H1 (cell line): ENCODE results near the gene ESR1. TPM values are rescaled to one million over a fixed set of nuclear protein-coding genes. Genes with fewer than 3 reads are reported as not detected.

ENCODE experiments used
- CTCF ChIA-PET: fragments of 300-600 bp; sonication (Branson Sonifier 250); formaldehyde crosslinking; loops from one replicate; lab custom pipeline; 2021; ENCODE audit not compliant: partially characterized antibody; lab: Charles Lee
- POLR2A ChIA-PET: fragments of 300-600 bp; sonication (Branson Sonifier 250); formaldehyde crosslinking; loops from one replicate; lab custom pipeline; 2021; ENCODE audit warnings: inconsistent platforms; ENCODE audit not compliant: partially characterized antibody; lab: Charles Lee
- DNase-seq, 2 experiments: peaks; one replicate each; pipeline versions ENCODE4 v3.0.0 to v3.0.0-alpha.2; 2010 to 2022; ENCODE audit warnings: low spot score in 2 of 2, low read depth in 1 of 2, mixed read lengths in 1 of 2
- FAIRE-seq: peaks from 2 replicates; lab custom pipeline; 2011; peaks lifted over from hg19 to GRCh38; lab: Jason Lieb, UNC
- H2AFZ ChIP-seq: 2 replicates; pipeline ENCODE4 v1.8.1; 2012; ENCODE audit warnings: low read length, inconsistent platforms
- H2AK5ac ChIP-seq: 2 replicates; pipeline ENCODE4 v1.6.1; 2013; ENCODE audit warnings: low read depth, low read length
- H2BK120ac ChIP-seq: replicated peaks from 2 replicates; pipeline ENCODE3; 2013; ENCODE audit warnings: low read depth, low read length, inconsistent platforms
- H2BK12ac ChIP-seq: 2 replicates; pipeline ENCODE4 v1.6.1; 2013; ENCODE audit warnings: low read depth, low read length
- H2BK15ac ChIP-seq: 2 replicates; pipeline ENCODE4 v1.6.1; 2013; ENCODE audit warnings: low read length
- H2BK20ac ChIP-seq: 2 replicates; pipeline ENCODE4 v1.6.1; 2013; ENCODE audit warnings: low read length
- H2BK5ac ChIP-seq: 2 replicates; pipeline ENCODE4 v1.6.1; 2013; ENCODE audit warnings: low read depth, low read length
- H3K14ac ChIP-seq: 2 replicates; pipeline ENCODE4 v1.6.1; 2013; ENCODE audit warnings: inconsistent platforms; ENCODE audit not compliant: insufficient read length
- H3K18ac ChIP-seq: 2 replicates; pipeline ENCODE4 v1.6.1; 2013; ENCODE audit warnings: low read length; ENCODE audit errors: extremely low read depth
- H3K23ac ChIP-seq: 2 replicates; pipeline ENCODE4 v1.6.1; 2013; ENCODE audit warnings: inconsistent platforms; ENCODE audit not compliant: insufficient read length
- H3K23me2 ChIP-seq: 2 replicates; pipeline ENCODE4 v1.6.1; 2013; ENCODE audit warnings: low read depth, low read length
- H3K27ac ChIP-seq: 2 replicates; pipeline ENCODE4 v1.6.1; 2011; ENCODE audit warnings: low read depth, low read length, inconsistent platforms
- H3K27me3 ChIP-seq, 4 experiments: replicated peaks in 1 of 4; 1 replicate in 1 of 4; 2 replicates in 3 of 4; pipeline versions ENCODE4 v1.6.1 to v1.8.1; 2011 to 2013; ENCODE audit warnings: low read length in 3 of 4, mild to moderate bottlenecking in 3 of 4, inconsistent platforms in 2 of 4, mixed read lengths in 2 of 4, moderate library complexity in 1 of 4; ENCODE audit not compliant: control insufficient read depth in 3 of 4, insufficient read depth in 3 of 4; ENCODE audit errors: extremely low read depth in 1 of 4
- H3K36me3 ChIP-seq, 4 experiments: 2 replicates each; pipeline versions ENCODE4 v1.6.1 to v1.8.1; 2011 to 2013; ENCODE audit warnings: mild to moderate bottlenecking in 4 of 4, low read length in 3 of 4, moderate library complexity in 2 of 4, control low read depth in 1 of 4, inconsistent platforms in 1 of 4; ENCODE audit not compliant: insufficient read depth in 4 of 4, control insufficient read depth in 2 of 4
- H3K4ac ChIP-seq: replicated peaks from 2 replicates; pipeline ENCODE3; 2013; ENCODE audit warnings: low read length, low read depth, mixed read lengths, inconsistent platforms; ENCODE audit not compliant: insufficient read length
- H3K4me1 ChIP-seq, 4 experiments: replicated peaks in 1 of 4; 1 replicate in 1 of 4; 2 replicates in 3 of 4; pipeline versions ENCODE4 v1.6.1 to v1.8.1; 2011 to 2013; ENCODE audit warnings: low read length in 3 of 4, inconsistent platforms in 2 of 4, mixed read lengths in 1 of 4; ENCODE audit not compliant: insufficient read depth in 4 of 4, control insufficient read depth in 3 of 4
- H3K4me2 ChIP-seq, 2 experiments: 2 replicates each; pipeline versions ENCODE4 v1.6.1 to v1.8.1; 2011 to 2013; ENCODE audit warnings: low read depth in 2 of 2, low read length in 2 of 2, control low read depth in 1 of 2, inconsistent platforms in 1 of 2, mild to moderate bottlenecking in 1 of 2; ENCODE audit not compliant: insufficient read depth in 1 of 2
- H3K4me3 ChIP-seq, 4 experiments: fragments of 200-600, 300-600 bp in 1 of 4; sonication (generic), shearing (Covaris generic), sonication (Bioruptor Twin) in 1 of 4; 2 replicates each; pipeline versions ENCODE4 v1.5.1 to v1.8.1; 2011 to 2016; ENCODE audit warnings: low read length in 4 of 4, low read depth in 3 of 4, control low read depth in 2 of 4, inconsistent platforms in 2 of 4, mild to moderate bottlenecking in 2 of 4, mixed read lengths in 1 of 4, moderate library complexity in 1 of 4; ENCODE audit not compliant: insufficient read depth in 2 of 4; ENCODE audit errors: extremely low read depth in 1 of 4
- H3K56ac ChIP-seq: replicated peaks from 2 replicates; pipeline ENCODE3; 2013; ENCODE audit warnings: low read depth, mild to moderate bottlenecking, mixed read lengths, low read length, inconsistent platforms; ENCODE audit not compliant: insufficient read length
- H3K79me1 ChIP-seq: 2 replicates; pipeline ENCODE4 v1.6.1; 2013; ENCODE audit warnings: low read depth, low read length, control low read depth
- H3K79me2 ChIP-seq, 2 experiments: 2 replicates each; pipeline versions ENCODE4 v1.6.1 to v1.8.1; 2012 to 2013; ENCODE audit warnings: low read length in 2 of 2, mild to moderate bottlenecking in 2 of 2, inconsistent platforms in 1 of 2; ENCODE audit not compliant: insufficient read depth in 2 of 2, control insufficient read depth in 1 of 2
- H3K9ac ChIP-seq, 4 experiments: replicated peaks in 1 of 4; 1 replicate in 1 of 4; 2 replicates in 3 of 4; pipeline versions ENCODE4 v1.6.1 to v1.8.1; 2011 to 2013; ENCODE audit warnings: low read depth in 3 of 4, low read length in 3 of 4, control low read depth in 2 of 4, mild to moderate bottlenecking in 2 of 4, moderate library complexity in 2 of 4, inconsistent platforms in 1 of 4; ENCODE audit errors: extremely low read depth in 1 of 4
- H3K9me3 ChIP-seq, 2 experiments: 2 replicates each; pipeline versions ENCODE4 v1.6.1 to v1.8.1; 2012 to 2013; ENCODE audit warnings: mild to moderate bottlenecking in 2 of 2, moderate library complexity in 2 of 2, control low read depth in 1 of 2, inconsistent platforms in 1 of 2, low read depth in 1 of 2, low read length in 1 of 2, mixed read lengths in 1 of 2; ENCODE audit not compliant: insufficient read depth in 2 of 2
- H4K20me1 ChIP-seq, 2 experiments: replicated peaks in 1 of 2; 2 replicates each; pipeline versions ENCODE3 to v1.8.1; 2011 to 2013; ENCODE audit warnings: inconsistent platforms in 2 of 2, low read length in 2 of 2, mild to moderate bottlenecking in 1 of 2; ENCODE audit not compliant: insufficient read depth in 2 of 2, control insufficient read depth in 1 of 2
- H4K5ac ChIP-seq: 2 replicates; pipeline ENCODE4 v1.6.1; 2013; ENCODE audit warnings: low read length, low read depth, mixed read lengths, inconsistent platforms; ENCODE audit not compliant: insufficient read length
- H4K8ac ChIP-seq: 2 replicates; pipeline ENCODE4 v1.8.0; 2013; ENCODE audit warnings: mild to moderate bottlenecking, moderate library complexity, low read length, inconsistent platforms; ENCODE audit not compliant: insufficient read depth; ENCODE audit errors: extremely low read depth
- H4K91ac ChIP-seq: replicated peaks from 2 replicates; pipeline ENCODE3; 2013; ENCODE audit warnings: low read length, mixed read lengths, inconsistent platforms; ENCODE audit not compliant: insufficient read length
- CBX5 ChIP-seq: fragments of 300-800, 300-1000 bp; sonication (generic); IDR thresholded peaks from 2 replicates; pipeline ENCODE4 v1.7.1; 2016; ENCODE audit warnings: antibody characterized with exemption, low read length, low read depth
- CBX8 ChIP-seq: fragments of 300-800, 300-1000 bp; sonication (generic); IDR thresholded peaks from 2 replicates; pipeline ENCODE4 v1.7.1; 2016; ENCODE audit warnings: low read depth, low read length, borderline replicate concordance
- CEBPB ChIP-seq: IDR thresholded peaks from 2 replicates; pipeline ENCODE4 v1.6.1; 2012; ENCODE audit warnings: low read depth, low read length
- CHD1 ChIP-seq: IDR thresholded peaks from 2 replicates; pipeline ENCODE4 v1.6.1; 2012; ENCODE audit warnings: low read depth, low read length, improper control_type of control experiment
- GTF2F1 ChIP-seq: IDR thresholded peaks from 2 replicates; pipeline ENCODE4 v1.6.1; 2012; ENCODE audit warnings: low read depth, low read length, improper control_type of control experiment, borderline replicate concordance
- JUN ChIP-seq: IDR thresholded peaks from 2 replicates; pipeline ENCODE4 v1.6.1; 2011; ENCODE audit warnings: low read depth, mild to moderate bottlenecking, improper control_type of control experiment, low read length
- KDM1A ChIP-seq: fragments of 200-600, 300-600 bp; sonication (generic); IDR thresholded peaks from 2 replicates; pipeline ENCODE4 v1.7.1; 2016; ENCODE audit warnings: mild to moderate bottlenecking, low read length, borderline replicate concordance
- KDM4A ChIP-seq: IDR thresholded peaks from one replicate; pipeline ENCODE4 v1.7.1; 2012; ENCODE audit warnings: low read depth, mild to moderate bottlenecking, moderate library complexity, low read length, inconsistent platforms; ENCODE audit not compliant: severe bottlenecking
- KDM5A ChIP-seq: fragments of 200-600 bp; IDR thresholded peaks from 2 replicates; pipeline ENCODE4 v1.7.1; 2012; ENCODE audit warnings: mild to moderate bottlenecking, low read length, inconsistent platforms, mixed read lengths
- TBP ChIP-seq: IDR thresholded peaks from 2 replicates; pipeline ENCODE4 v1.6.1; 2011; ENCODE audit warnings: low read depth, low read length, improper control_type of control experiment
- ZNF274 ChIP-seq: IDR thresholded peaks from 2 replicates; pipeline ENCODE4 v1.7.0; 2012; ENCODE audit warnings: low read length, borderline replicate concordance; ENCODE audit errors: extremely low read depth
- WGBS, 2 experiments: shearing (Covaris generic) in 1 of 2; methylation state at CpG; one replicate each; pipeline versions ENCODE4 v1.1.6 to v1.1.7; 2013 to 2015; ENCODE audit warnings: low lambda C conversion rate in 2 of 2, mixed read lengths in 2 of 2, inconsistent platforms in 1 of 2, low coverage in 1 of 2, missing lambda C conversion rate in 1 of 2; ENCODE audit not compliant: insufficient replicate concordance in 2 of 2, insufficient coverage in 1 of 2, insufficient read length in 1 of 2; ENCODE audit errors: extremely low coverage in 1 of 2, missing lambda C conversion rate in 1 of 2; 5-methylcytosine and 5-hydroxymethylcytosine counted together
- polyA plus RNA-seq, 7 experiments: library from polyadenylated mRNA; depleted of rRNA in 3 of 7; stranded (reverse) in 5 of 7; unstranded in 2 of 7; fragments of >200 nt in 5 of 7; fragments of 200-250 nt in 2 of 7; gene quantifications; 1 replicate in 5 of 7; 2 replicates in 1 of 7; 4 replicates in 1 of 7; pipeline versions ENCODE4 v1.2.1 to v1.2.3, GENCODE V29; 2011 to 2013; ENCODE audit warnings: missing spikeins in 2 of 7, mixed read lengths in 2 of 7
- total RNA-seq: library from RNA; stranded (reverse); fragmentation: NEBNext Ultra II Directional; extraction: Animal tissue kit (Norgen Biotek cat#: 25700); gene quantifications from 2 replicates; pipeline ENCODE4 v1.2.1, GENCODE V29; 2021
- TF ChIP-seq, protein P1 (sequence below), 3 experiments: IDR thresholded peaks; 1 replicate in 2 of 3; 2 replicates in 1 of 3; pipeline versions ENCODE4 v1.5.1 to v1.6.1; 2011; ENCODE audit warnings: low read length in 3 of 3, mild to moderate bottlenecking in 3 of 3, inconsistent platforms in 2 of 3, low read depth in 1 of 3, moderate library complexity in 1 of 3; ENCODE audit not compliant: insufficient read depth in 1 of 3; ENCODE audit errors: control extremely low read depth in 1 of 3

Gene ESR1
- total and polyA plus RNA-seq, 2 of the 8 experiments (the other 6 are each of a cell fraction or from before 2014, with no cell fraction given): 0.03 to 0.17 TPM

DNA sequence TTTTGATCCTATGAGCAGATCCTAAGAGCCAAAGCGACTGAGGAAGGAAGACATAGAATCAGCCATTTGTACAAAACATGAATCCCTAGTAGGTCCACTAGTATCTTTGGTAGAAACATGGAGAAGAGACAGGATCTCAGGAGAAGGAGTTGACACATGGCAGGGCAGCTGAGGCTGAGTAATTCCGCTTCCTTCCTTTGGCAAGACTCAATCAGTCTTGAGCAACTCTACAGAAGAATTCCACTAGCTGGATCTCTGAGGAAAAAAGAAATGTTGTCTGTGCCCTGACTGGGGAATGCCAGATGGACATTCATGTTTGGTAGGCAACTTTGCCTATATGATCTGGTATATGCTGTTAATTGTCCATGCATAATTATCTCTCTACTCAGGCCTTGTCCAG is 35.3 kb downstream of the ESR1 start:
- H3K18ac ChIP-seq: no peak overlapping the region
- H3K14ac ChIP-seq: no peak overlapping the region
- no peaks in the 10 kb centered on the region for H3K79me1 ChIP-seq
- ChIA-PET CTCF (no interaction called here), POLR2A (no interaction called here)
- no peaks in the 10 kb centered on the region for H3K36me3 ChIP-seq
- H3K4me1 ChIP-seq: no peaks in the 10 kb centered on the region
- peaks cover 0 to 1% (median 0%) of the 10 kb centered on the region in 4 experiments; a peak in 1 of 7 replicates for H3K27me3 ChIP-seq
- no peak overlapping the region for H2BK5ac ChIP-seq
- H2BK120ac ChIP-seq: no peak overlapping the region
- no peaks in the 10 kb centered on the region for H3K23me2 ChIP-seq
- no peak overlapping the region for H2AFZ ChIP-seq
- no peak overlapping the region for H4K8ac ChIP-seq
- no peaks in the 10 kb centered on the region for H3K79me2 ChIP-seq
- no peak overlapping the region for H2BK15ac ChIP-seq
- H3K9ac ChIP-seq: no peak overlapping the region
- H3K4me3 ChIP-seq: no peak overlapping the region
- no peak overlapping the region for H2BK12ac ChIP-seq
- H4K5ac ChIP-seq: no peak overlapping the region
- no peaks in the 10 kb centered on the region for H3K9me3 ChIP-seq
- H4K91ac ChIP-seq: no peak overlapping the region
- H3K56ac ChIP-seq: no peak overlapping the region
- H2AK5ac ChIP-seq: no peak overlapping the region
- 86% methylated on average over 2 of the region's 2 CpGs; no CpG with 5 or more reads in 1 of the 2 experiments for WGBS, 2 experiments
- no peaks in the 10 kb centered on the region for H4K20me1 ChIP-seq
- DNase-seq (no peak), FAIRE-seq (no peak)
- no peak overlapping the region for H3K4ac ChIP-seq
- no peak overlapping the region for H2BK20ac ChIP-seq
- H3K27ac ChIP-seq: no peak overlapping the region
- no peak overlapping the region for H3K23ac ChIP-seq
- H3K4me2 ChIP-seq: no peak overlapping the region; a peak in 1 of 4 replicates
- no peak for TF ChIP-seq CBX8
- TF ChIP-seq JUN: no peak
- no peak for TF ChIP-seq KDM1A
- TF ChIP-seq CBX5: no peak
- no peak for TF ChIP-seq KDM4A
- no peak for TF ChIP-seq ZNF274
- TF ChIP-seq GTF2F1: no peak
- no peak for TF ChIP-seq KDM5A
- no peak for TF ChIP-seq CHD1
- no peak for TF ChIP-seq TBP
- TF ChIP-seq CEBPB: no peak
- TF ChIP-seq, protein P1, sequence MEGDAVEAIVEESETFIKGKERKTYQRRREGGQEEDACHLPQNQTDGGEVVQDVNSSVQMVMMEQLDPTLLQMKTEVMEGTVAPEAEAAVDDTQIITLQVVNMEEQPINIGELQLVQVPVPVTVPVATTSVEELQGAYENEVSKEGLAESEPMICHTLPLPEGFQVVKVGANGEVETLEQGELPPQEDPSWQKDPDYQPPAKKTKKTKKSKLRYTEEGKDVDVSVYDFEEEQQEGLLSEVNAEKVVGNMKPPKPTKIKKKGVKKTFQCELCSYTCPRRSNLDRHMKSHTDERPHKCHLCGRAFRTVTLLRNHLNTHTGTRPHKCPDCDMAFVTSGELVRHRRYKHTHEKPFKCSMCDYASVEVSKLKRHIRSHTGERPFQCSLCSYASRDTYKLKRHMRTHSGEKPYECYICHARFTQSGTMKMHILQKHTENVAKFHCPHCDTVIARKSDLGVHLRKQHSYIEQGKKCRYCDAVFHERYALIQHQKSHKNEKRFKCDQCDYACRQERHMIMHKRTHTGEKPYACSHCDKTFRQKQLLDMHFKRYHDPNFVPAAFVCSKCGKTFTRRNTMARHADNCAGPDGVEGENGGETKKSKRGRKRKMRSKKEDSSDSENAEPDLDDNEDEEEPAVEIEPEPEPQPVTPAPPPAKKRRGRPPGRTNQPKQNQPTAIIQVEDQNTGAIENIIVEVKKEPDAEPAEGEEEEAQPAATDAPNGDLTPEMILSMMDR (IDR thresholded peaks at IDR 0.05; ENCODE audit: control extremely low read depth in 1 of 3, insufficient read depth in 1 of 3, low read depth in 1 of 3, low read length in 3 of 3): no peak
